Activated gamma-delta T cell treated with Interleukin-2 at 50 U/mL for 16 hours (primary cell): Measurements from ENCODE around the gene ABCA2.
A peak's percentile ranks its signal among the peaks of the same experiment; 100 is the strongest.

ENCODE experiments used
- DNase-seq: peaks from one replicate; pipeline ENCODE4 v3.0.0-alpha.2; 2020

ABCA2 gene

DNA sequence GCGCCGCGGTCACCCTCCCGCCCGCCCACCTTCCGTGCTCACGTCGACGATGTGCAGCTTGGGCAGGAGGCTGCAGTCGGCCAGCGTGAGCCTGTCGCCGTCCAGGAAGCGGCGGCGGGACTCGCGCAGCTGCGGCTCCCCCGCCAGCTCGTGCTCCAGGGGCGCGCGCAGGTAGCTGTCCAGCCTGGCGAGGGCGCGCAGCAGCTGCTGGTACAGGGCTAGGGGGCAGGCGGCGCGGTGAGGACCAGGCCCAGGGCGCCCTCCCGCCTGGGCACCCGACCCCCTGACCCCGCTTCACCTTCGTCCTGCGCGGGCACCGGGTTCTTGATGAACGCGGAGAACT is 33.2 kb downstream of the ABCA2 start:
- no peak for DNase-seq

DNA sequence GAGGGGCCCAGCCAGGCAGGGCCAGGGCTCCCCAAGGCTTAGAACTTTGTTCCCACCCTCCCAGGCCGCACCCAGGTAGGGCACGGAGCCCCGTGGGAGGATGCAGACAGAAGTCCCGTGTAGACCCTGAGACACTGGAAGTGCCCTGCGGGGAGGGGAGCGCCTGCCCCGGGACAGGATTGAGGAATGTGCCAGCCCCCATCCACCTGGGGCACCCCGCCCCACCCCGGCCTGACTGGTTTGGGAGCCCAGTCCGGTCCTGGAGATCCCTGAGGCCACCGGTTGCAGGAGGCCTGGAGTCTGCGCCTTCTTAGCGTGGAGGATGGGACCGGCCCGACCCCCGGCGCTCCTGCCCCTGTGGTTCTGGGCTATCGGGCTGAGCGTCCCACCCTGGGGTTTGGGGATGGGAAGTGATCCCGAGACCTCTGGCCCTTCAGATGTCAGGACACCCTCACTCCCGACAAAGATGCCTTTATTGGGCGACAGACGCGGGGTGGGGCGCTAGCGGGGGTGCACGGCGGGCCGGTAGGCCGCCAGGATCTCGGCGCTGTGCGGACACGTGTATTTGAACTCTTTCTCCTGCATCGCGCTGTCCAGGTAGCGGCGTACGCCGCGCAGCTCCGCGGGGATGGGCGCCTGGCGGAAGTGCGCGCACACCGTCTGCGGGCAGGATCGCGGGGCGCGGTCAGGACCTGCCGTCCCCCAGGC is 33.7 kb downstream of the ABCA2 start:
- no peak for DNase-seq

DNA sequence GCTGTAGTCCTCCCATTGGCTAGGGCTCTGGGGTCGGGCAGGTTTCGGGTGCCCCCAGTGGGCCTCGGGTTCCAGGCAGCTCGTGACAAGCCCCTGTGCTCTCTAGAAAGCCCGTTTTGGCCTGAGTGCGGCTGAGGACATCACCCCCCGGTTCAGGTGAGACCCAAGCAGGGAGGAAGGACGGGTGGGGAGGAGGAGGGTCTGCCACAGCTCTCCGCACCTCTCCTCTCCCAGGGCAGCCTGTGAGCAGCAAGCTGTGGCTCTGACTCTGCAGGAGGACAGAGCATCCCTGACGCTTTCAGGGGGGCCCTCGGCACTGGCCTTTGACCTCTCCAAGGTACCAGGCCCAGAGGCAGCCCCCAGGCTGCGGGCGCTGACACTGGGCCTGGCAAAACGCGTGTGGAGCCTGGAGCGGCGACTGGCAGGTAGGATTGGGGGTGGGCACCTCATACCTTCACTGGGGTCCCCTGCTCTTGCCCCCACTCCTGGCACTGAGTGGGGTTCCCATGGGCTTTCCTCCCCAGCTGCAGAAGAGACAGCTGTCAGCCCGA is 35.1 kb downstream of the ABCA2 start:
- DNase-seq = peak; percentile 65

DNA sequence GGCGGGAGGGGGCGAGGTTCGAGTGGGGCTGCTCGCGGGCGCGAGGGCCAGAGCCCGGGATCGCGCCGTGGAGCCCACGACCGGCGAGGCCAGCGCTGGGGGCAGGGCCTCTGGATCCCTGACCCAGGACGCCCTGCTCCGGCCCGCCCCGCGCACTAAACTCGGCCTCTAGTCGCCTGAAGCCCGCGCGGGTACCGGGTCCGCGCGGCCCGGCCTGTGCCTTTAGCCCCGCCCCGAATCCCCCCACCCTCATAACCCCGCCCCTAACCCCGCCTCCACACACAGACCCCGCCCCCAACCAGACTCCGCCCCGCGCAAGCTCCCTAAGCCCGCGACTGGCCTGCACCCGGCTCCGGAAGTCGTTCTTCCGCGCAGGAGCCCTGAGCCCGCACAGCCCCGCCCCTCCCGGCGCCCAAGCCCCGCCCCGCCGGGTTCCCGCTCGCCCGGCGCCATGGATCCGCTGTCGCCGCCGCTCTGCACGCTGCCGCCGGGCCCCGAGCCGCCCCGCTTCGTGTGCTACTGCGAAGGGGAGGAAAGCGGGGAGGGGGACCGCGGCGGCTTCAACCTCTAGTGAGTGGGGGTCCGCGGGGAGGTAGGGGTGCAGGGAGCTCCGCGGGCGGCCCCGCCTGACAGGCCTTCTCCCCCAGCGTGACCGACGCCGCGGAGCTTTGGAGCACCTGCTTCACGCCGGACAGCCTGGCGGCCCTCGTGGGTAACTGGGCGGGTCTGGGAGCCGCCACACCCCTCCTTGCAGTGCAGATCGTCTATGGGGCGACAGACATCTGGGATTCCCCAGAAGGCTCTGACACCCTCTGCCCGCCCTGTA is 35.8 kb downstream of the ABCA2 start, which contains the start of gene PAXX:
Gene PAXX, plus strand, starts transcription at position 430 of the 826 bp plus-strand sequence. Its CDS starts 22 bp downstream, at position 452.
- peak; percentile 94 for DNase-seq

DNA sequence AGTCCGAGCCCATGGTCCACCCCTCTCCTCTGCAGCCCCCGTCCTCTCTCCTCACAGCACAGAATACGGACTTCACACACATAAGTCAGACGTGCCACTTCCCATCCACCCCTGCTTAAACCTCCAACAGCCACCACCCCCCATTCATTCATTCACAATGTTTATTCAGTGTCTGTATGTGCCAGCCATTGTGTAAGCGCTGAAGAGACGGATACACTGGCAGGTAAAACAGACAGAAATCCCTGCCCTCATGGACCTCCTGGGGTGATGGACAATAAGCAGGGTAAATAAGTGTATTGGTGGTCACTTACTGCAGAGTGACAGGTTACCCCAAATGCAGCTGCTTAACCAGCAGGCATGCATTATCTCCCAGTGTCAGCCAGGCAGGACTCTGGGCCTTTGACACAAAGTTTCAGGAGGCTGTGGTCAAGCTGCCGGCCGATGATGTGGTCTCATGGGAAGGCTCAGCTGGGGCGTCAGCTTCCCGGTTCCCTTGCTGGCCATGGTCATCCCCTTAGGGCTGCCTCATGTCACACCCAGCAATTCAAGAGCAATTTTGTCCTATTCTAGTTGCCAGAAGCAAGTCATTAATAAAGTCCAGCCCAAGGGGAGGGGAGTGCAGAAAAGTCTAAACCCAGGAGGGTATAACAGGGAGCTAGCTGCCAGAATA is 37.7 kb downstream of the ABCA2 start:
- no peak for DNase-seq

DNA sequence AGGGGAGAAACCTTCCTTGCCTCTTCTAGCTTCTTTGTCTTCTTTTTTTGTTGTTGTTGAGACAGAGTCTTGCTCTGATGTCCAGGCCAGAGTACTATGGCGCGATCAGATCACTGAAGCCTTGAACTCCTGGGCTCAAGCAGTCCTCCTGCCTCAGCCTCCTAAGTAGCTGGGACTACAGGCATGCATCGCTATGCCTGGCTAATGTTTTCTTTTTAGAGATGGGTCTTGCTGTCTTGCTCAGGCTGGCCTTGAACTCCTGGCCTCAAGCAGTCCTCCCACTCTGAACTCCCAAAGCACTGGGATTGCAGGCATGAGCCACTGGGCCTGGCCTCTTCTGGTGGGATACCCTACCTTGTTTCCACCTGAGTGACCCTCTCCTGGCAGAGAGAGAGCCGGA is 39.2 kb downstream of the ABCA2 start:
- DNase-seq = no peak

DNA sequence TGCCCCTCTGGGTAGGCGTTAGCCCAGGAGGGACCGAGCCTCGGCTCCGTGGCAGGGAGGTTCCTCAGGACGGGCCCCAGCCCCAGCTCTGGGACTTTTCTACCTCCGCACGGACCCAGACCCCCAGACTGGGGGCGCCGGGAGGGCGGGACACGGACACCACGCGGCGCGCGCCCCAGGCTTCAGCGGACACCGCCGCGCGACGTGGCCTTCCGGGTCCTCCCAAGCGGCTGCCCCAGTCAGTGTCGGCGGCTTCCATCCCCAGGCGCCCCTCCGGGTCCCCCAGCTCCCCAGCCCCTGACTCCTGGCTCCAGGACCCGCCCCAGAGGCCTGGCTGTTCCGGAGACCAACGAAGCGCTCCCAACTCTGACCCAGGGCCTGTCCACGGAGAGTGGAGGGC is 42.2 kb downstream of the ABCA2 start:
- DNase-seq = no peak

DNA sequence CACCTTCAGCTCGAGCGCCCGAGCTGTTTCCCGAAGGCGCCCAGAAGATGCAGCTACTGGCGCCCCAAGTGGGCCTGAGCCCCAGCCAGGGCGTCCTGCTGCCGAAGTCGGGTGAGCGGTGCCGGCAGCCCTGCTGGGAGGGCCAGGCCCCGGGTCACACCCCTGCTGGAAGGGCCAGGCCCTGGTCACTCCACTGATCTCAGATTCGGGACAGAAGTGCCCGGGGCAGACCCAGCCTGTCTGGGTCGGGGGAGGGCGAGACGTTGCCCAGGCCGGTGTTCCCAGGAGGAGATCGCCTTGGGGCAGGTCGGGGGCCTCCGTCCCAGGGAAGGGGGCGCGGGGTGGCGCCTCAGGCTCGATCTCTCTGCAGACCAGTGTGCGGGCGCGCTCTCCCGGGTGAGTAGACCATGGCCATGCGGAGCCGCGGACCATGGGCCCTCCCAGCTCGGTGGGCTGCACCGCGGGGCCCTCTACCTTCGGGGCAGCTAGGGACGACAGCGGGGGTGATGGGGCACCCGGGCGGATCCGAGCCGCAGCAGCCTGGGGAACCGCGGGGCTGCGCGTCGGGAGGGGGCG is 42.9 kb downstream of the ABCA2 start:
- DNase-seq = no peak

DNA sequence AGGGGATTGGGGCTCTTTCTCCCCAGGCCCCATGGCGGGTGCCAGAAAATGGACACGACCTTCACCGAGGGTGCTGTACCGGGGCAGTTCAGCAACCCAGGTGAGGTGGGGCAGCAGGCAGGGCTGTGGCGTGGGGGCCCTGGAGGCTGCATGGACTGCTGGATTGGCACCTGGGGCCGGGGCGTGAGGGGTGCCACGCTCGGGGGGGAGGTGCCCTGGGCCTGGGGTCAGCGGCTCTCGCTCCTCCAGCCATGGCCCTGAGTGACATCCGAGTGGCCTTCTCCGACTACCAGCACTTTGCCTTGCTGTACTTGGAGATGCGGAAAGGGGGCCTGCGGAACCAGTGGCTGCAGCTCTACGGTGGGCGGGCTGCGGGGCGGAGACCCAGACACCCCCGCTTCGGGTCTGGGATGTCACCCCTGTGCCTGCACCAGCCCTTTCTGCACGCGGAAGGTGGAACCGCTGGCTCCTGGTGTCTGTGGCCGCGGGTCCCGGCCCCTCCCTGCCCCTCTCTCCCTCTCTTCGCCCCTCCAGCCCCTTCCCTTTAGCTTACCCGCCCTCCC is 43.5 kb downstream of the ABCA2 start:
- DNase-seq = no peak

DNA sequence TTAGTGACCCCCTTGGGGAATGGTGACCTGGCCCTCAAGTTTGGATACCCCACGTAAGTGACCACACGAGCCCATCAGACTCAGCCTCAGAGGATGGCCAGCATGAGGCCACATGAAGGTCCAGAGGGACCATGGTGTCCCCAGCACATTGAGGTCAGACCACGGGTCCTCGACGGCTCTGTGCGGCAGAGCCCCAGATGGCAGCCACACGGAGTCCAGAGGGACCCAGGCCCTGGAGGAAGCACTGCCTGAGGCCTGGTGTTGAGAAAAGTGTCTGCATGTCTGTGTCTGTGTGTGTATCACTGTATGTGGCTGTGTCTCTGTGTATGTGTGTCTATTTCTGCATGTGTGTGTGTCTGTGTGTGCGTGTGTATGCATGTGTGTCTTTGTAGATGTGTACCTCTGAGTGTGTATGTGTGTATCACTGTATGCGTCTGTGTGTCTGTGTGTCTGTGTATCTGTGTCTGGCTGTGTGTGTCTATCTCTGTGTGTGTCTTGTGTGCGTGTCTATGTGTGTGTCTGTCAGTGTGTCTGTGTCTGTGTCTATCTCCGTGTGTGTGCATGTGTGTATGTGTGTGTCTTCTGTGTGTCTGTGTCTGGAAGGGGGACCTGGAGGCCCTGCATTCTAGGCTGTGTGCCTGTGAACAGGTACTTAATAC is 44.3 kb downstream of the ABCA2 start:
- DNase-seq = no peak

DNA sequence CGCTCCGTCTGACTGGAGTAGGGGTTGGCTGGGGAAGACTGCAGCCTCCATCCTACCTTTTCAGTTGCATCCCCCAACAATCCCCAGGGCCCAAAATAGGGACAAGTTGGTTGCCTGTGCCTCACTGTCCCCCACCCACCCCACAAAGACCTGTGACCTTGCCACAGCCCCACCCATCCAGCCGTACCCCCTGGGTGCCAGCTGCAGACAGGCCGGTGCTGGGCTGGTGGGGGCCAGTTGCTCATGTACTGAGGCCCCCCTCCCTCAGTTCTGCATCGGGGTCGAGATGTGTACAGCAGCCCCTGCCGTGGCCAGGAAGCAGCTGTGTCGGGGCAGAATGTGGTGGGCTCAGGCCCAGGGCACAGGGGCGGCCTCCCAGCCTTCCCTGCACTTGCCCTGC is 44.9 kb downstream of the ABCA2 start:
- DNase-seq = no peak

DNA sequence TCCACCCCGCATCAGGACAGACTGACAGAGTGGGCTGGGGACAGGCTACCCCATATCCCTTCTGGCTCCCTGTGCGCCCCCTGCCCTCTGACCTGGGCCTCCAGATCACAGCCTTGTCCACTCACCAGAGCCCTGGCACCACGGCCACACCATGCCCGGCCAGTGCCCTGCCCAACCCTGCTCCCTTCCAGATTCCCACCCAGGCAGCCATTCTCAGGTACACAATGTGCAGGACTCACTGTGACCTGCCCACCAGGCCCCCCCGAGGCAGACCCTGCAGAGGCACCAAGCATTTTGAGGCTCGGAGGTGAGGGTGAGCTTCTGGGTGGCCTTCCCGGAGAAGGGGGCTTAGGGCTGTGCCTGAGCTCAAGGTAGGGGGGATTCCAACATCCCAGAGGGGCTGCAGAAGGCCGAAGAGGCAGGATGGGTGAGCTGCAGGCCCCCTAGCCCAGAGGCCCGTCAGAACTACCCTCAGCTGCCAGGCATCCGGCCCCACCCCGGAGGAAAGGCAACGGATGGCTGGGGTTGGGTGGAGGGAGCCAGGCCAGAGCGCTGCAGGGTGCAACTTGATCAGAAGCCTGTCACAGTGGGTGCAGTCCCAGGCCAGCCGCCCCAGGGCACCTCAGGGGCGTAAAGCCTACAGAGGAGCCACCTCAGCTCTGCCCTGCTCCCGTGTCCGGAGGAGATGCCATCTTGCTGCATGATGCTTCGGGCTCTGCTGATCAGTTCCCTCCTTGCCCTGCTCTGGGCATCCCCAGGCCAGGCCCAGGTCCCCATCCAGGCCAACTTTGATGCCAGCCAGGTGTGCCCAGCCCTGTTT is 45.6 kb downstream of the ABCA2 start, which contains the start of gene LCNL1:
Gene LCNL1, plus strand, starts transcription at position 762 of the 820 bp plus-strand sequence. CDS start 594 bp downstream, outside the sequence.
- DNase-seq = no peak

DNA sequence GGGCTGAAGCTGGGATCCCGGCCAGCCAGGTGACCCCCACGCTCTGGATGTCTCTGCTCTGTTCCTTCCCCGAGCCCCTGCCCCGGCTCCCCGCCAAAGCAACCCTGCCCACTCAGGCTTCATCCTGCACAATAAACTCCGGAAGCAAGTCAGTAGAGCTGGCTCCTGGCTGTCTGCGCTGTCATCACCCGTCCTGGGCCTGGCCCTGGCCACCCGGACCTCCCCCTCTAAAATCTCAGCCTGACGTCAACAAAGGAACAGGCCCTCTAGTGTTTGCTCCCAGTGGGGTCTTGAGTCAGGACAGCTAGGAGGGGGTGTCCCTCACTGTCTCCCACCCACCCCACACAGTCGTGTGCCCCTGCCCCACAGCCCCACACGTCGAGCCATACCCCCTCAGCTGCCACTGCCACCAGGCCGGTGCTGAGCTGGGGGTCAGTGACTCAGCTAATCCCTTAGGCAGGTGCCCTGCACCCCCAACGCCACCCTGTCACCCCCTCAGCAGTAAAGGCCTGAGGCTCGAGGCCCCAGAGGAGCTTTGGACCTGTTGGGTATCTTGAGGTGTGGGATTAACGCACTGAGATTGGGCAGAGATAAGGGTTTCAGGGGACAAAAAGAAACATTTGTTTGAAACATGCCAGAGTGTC is 46.3 kb downstream of the ABCA2 start:
- DNase-seq = no peak

DNA sequence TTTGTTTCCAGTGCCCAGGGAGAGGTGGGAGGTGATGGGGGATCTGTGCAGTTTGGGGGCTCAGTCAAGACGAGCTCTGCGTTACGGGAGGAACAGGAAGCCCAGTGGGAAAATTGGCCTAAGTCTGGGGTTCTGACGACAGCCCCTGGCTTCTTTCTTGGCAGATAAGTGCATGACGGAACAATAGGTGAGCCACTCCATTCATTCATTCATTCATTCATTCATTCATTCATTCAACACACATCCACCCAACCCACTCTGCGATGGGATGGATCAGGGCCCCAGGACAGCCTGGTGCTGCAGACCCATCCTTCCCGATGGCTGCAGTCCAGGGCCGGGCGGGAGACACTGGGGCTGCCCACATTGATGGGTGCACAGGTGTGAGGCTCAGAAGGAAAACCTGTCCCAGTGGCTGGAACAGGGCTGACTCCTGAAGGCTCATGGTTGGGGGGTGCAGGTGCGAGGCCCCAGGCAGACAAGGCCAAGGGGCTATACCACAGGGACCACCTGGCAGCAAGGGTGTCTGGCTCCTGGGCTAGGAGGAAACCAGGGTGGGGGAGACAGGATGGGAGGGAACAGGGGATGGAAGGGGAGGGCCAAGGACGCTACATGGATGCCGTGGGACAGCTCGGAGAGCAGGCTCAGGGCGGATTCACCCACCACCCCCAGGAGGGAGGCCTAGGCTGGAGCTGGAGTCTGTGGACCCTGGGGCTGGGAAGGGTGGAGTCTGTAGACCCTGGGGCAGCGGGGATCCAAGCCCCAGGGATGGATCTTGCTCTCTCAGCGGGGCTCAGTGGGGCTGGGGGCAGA is 47.2 kb downstream of the ABCA2 start:
- DNase-seq = no peak

DNA sequence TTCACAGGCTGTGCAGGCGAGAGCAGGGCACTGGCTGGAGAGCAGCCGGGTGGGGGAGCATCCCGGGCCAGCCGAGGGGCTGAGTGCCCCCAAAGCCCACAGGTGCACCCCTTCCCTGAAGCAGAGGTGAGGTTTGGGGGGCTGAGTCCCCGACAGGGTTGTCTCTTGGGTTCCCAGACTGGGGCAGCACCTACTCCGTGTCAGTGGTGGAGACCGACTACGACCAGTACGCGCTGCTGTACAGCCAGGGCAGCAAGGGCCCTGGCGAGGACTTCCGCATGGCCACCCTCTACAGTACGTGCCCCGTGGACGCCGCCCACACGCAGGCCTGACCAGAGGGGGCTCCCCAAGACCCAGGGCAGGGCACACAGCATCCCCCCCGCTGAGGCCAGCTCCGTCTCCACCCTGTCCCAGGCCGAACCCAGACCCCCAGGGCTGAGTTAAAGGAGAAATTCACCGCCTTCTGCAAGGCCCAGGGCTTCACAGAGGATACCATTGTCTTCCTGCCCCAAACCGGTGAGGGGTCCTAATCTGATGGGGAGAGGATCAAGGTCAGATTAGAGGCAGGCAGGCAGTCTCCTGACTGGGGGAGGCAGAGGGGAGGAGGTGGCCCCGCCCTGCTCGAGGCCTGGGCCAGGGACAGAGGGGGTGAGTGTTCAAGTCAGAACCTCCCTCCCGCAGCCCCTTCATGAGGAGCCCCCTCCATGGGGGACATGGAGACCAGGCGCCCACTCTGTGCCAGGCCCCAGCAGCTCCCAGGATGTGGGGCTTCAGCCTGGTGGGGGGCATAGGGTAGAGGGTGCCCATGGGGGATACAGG is 48.1 kb downstream of the ABCA2 start:
- DNase-seq = no peak

DNA sequence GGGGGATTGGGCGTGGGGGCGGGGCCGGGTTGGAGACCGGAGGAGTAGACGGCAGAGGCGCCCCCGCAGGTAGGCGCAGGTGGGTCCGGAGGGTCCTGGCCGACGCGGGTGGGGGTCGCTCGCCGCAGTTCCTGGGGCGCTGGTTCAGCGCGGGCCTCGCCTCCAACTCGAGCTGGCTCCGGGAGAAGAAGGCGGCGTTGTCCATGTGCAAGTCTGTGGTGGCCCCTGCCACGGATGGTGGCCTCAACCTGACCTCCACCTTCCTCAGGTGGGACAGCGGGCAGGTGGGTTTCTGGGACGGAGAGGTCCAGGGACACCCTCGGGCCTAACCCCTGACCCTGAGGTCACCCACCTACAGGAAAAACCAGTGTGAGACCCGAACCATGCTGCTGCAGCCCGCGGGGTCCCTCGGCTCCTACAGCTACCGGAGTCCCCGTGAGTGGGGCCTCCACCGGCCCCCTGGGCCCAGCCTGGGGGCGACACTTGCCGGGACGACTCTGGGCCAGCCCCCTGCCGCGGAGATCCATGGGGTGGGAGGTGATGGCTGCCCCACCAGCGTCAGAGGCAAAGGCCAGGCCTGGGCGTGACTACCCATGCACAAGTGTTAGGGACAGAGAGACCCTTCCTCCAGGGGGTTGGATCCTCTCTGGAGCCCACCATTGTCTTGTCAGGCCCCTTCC is 49.0 kb downstream of the ABCA2 start:
- no peak for DNase-seq

DNA sequence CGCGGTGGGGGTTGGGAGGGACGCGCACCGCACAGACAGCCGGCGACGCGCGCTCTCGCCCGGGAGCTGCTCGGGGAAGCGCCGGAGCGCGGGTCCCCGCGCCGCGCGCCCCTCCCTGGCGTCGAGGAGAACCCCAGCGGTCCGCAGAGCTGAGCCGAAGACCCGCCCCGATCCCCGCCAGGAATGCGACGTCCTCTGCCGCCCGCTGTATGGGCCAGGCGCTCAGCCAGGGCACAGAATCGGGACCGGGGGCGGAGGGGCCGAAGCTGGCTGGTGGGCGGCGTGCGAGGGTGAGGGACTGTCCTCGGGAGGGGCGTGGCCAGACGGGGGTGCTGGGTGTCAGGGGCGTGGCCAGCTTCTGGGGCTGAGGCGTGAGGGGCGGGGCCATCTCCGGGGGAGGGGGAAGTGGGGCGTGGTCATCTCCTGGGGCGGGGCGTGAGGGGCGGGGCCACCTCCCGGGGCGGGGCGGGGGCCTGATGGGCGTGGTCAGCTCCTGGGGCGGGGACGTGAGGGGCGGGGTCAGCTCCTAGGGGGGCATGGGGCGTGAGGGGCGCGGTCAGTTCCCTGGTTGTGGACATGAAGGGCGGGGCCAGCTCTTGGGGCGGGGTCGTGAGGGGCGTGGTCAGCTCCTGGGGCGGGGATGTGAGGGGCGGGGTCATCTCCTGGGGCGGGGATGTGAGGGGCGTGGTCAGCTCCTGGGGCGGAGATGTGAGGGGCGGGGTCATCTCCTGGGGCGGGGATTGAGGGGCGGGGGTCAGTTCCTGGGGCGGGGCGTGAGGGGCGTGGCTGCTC is 49.8 kb downstream of the ABCA2 start:
- DNase-seq = peak; percentile 75
